Fibroblast of lung (primary cell): ENCODE measurements around the gene UFL1.

Experiments
- EZH2 ChIP-seq: IDR thresholded peaks from 2 replicates; pipeline ENCODE4 v1.5.1; 2012; ENCODE audit warnings: low read length, control low read depth, mild to moderate bottlenecking; ENCODE audit errors: missing control alignments
- TF ChIP-seq, protein P1 (sequence below), 2 donors: IDR thresholded peaks in 1 of 2; conservative IDR thresholded peaks in 1 of 2; 1 replicate in 1 of 2; 2 replicates in 1 of 2; pipeline ENCODE4 v1.5.1; 2011 to 2012; ENCODE audit warnings: low read length in 2 of 2, control low read depth in 1 of 2, inconsistent platforms in 1 of 2, low read depth in 1 of 2, mild to moderate bottlenecking in 1 of 2

- TF ChIP-seq, protein P1, sequence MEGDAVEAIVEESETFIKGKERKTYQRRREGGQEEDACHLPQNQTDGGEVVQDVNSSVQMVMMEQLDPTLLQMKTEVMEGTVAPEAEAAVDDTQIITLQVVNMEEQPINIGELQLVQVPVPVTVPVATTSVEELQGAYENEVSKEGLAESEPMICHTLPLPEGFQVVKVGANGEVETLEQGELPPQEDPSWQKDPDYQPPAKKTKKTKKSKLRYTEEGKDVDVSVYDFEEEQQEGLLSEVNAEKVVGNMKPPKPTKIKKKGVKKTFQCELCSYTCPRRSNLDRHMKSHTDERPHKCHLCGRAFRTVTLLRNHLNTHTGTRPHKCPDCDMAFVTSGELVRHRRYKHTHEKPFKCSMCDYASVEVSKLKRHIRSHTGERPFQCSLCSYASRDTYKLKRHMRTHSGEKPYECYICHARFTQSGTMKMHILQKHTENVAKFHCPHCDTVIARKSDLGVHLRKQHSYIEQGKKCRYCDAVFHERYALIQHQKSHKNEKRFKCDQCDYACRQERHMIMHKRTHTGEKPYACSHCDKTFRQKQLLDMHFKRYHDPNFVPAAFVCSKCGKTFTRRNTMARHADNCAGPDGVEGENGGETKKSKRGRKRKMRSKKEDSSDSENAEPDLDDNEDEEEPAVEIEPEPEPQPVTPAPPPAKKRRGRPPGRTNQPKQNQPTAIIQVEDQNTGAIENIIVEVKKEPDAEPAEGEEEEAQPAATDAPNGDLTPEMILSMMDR (conservative IDR thresholded peaks at IDR 0.05 in 1 of 2, IDR thresholded peaks at IDR 0.05 in 1 of 2; ENCODE audit: low read depth in 1 of 2, low read length in 2 of 2), result no peak
- no peak for TF ChIP-seq EZH2
Observed at GRCh38 chr6:96520171-96521115, 1.2 kb upstream of the UFL1 start.
